Neural progenitor cell (in vitro differentiated cells): ENCODE results near the gene LRRC72. TPM values are rescaled to one million over a fixed set of nuclear protein-coding genes. Genes with fewer than 3 reads are reported as not detected.
"Not testable (repeated sequence)": the region's sequence is repeated elsewhere in the genome, so short reads cannot be mapped to it uniquely, and the experiment has no call there.

ENCODE experiments used
- DNase-seq: peaks from one replicate; pipeline ENCODE4 v3.0.0-alpha.2; 2016; ENCODE audit warnings: low spot score
- H2AFZ ChIP-seq: fragments of 200-600 bp; sonication (generic); replicated peaks from 2 replicates; pipeline ENCODE4 v1.6.1; 2016; ENCODE audit warnings: antibody characterized with exemption
- H3F3A ChIP-seq: fragments of 200-600 bp; sonication (generic); 2 replicates; pipeline ENCODE4 v1.6.1; 2016; ENCODE audit warnings: antibody characterized with exemption, low read depth
- H3K27ac ChIP-seq: fragments of 200-600 bp; sonication (generic); 2 replicates; pipeline ENCODE4 v1.5.1; 2016; ENCODE audit warnings: mild to moderate bottlenecking
- H3K27me3 ChIP-seq: fragments of 200-600 bp; sonication (generic); 2 replicates; pipeline ENCODE4 v1.6.1; 2016; ENCODE audit warnings: mild to moderate bottlenecking, moderate library complexity
- H3K36me3 ChIP-seq: fragments of 200-600 bp; sonication (generic); 2 replicates; pipeline ENCODE4 v1.5.1; 2016
- H3K4me1 ChIP-seq: fragments of 200-600 bp; sonication (generic); 2 replicates; pipeline ENCODE4 v1.6.1; 2016; ENCODE audit warnings: mixed run types
- H3K4me2 ChIP-seq: fragments of 200-600 bp; sonication (generic); 2 replicates; pipeline ENCODE4 v1.6.1; 2016
- H3K4me3 ChIP-seq: fragments of 200-600 bp; sonication (generic); 2 replicates; pipeline ENCODE4 v1.5.1; 2016
- H3K79me2 ChIP-seq: fragments of 200-600 bp; sonication (generic); 2 replicates; pipeline ENCODE4 v1.6.1; 2016; ENCODE audit warnings: low read depth
- H3K9ac ChIP-seq: fragments of 200-600 bp; sonication (generic); 2 replicates; pipeline ENCODE4 v1.6.1; 2016
- H3K9me3 ChIP-seq: fragments of 200-600 bp; sonication (generic); 2 replicates; pipeline ENCODE4 v1.5.1; 2016; ENCODE audit warnings: low read depth
- H4K20me1 ChIP-seq: fragments of 200-600 bp; sonication (generic); 2 replicates; pipeline ENCODE4 v1.6.1; 2016; ENCODE audit warnings: low read depth
- H3K27ac Mint-ChIP-seq: 3 replicates; pipeline ENCODE4 v1.8.0; 2021; ENCODE audit warnings: mixed read lengths
- H3K27me3 Mint-ChIP-seq: 2 replicates; pipeline ENCODE4 v1.8.0; 2022; ENCODE audit warnings: low read depth, mild to moderate bottlenecking, inconsistent platforms, moderate library complexity, mixed read lengths; ENCODE audit not compliant: insufficient read depth
- H3K36me3 Mint-ChIP-seq: 3 replicates; pipeline ENCODE4 v1.8.0; 2021; ENCODE audit warnings: mixed read lengths
- H3K4me1 Mint-ChIP-seq: 3 replicates; pipeline ENCODE4 v1.8.0; 2021; ENCODE audit warnings: mixed read lengths
- H3K4me3 Mint-ChIP-seq: 3 replicates; pipeline ENCODE4 v1.8.0; 2021; ENCODE audit warnings: mild to moderate bottlenecking, moderate library complexity, mixed read lengths
- H3K9me3 Mint-ChIP-seq: 3 replicates; pipeline ENCODE4 v1.8.0; 2020; ENCODE audit warnings: mixed read lengths
- EZH2 ChIP-seq: fragments of 200-600 bp; sonication (generic); IDR thresholded peaks from 2 replicates; pipeline ENCODE4 v1.6.1; 2017; ENCODE audit warnings: antibody characterized with exemption, mild to moderate bottlenecking, moderate library complexity
- EZH2phosphoT487 ChIP-seq: fragments of 200-600 bp; sonication (generic); IDR thresholded peaks from 2 replicates; pipeline ENCODE4 v1.6.1; 2017; ENCODE audit warnings: antibody characterized with exemption
- total RNA-seq: library from RNA; depleted of rRNA; stranded (reverse); fragments of >200 nt; gene quantifications from 2 replicates; pipeline ENCODE4 v1.2.3, GENCODE V29; 2015; ENCODE audit warnings: low replicate concordance
- TF ChIP-seq, protein P1 (sequence below): fragments of 200-600 bp; sonication (generic); IDR thresholded peaks from 2 replicates; pipeline ENCODE4 v1.5.1; 2017; ENCODE audit warnings: antibody characterized with exemption, mild to moderate bottlenecking

Gene LRRC72
- total RNA-seq, 1 donor from 2014 or later, result not detected

DNA sequence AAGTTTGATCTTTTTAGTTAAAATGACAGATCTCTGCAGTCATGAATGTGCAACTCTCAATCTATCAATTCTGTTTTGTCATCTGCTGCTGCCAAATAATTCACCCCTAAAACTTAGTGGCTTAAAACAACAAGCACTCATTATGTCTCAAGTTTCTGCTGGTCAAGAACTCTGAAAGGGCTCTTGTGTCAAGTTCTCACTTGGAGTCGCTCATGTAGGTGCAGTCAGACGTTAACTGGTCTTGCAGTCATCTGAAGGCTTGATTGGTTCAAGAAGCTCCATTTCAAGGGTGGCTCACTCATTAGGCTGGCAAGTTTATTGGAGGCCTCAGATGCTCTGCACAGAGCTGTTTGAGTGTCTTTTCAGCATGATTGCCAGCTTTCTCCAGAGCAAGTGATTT is 28.5 kb upstream of the LRRC72 start:
- Mint-ChIP-seq H3K4me3 (no peak overlapping the region), H3K9me3 (peaks cover 3% of the 10 kb centered on the region), H3K36me3 (no peaks in the 10 kb centered on the region), H3K27ac (no peak overlapping the region), H3K27me3 (no peaks in the 10 kb centered on the region), H3K4me1 (peaks cover 14% of the 10 kb centered on the region)
- no peaks in the 10 kb centered on the region for H3K27me3 ChIP-seq
- DNase-seq, result no peak
- no peaks in the 10 kb centered on the region for H3K79me2 ChIP-seq
- no peaks in the 10 kb centered on the region for H3F3A ChIP-seq
- no peak overlapping the region for H3K9ac ChIP-seq
- H3K4me1 ChIP-seq, result no peaks in the 10 kb centered on the region
- no peaks in the 10 kb centered on the region for H3K9me3 ChIP-seq
- no peak overlapping the region for H3K4me3 ChIP-seq
- no peak overlapping the region for H2AFZ ChIP-seq
- no peak overlapping the region for H3K4me2 ChIP-seq
- H4K20me1 ChIP-seq, result no peaks in the 10 kb centered on the region
- TF ChIP-seq EZH2phosphoT487 (no peak), EZH2 (no peak)
- TF ChIP-seq, protein P1, sequence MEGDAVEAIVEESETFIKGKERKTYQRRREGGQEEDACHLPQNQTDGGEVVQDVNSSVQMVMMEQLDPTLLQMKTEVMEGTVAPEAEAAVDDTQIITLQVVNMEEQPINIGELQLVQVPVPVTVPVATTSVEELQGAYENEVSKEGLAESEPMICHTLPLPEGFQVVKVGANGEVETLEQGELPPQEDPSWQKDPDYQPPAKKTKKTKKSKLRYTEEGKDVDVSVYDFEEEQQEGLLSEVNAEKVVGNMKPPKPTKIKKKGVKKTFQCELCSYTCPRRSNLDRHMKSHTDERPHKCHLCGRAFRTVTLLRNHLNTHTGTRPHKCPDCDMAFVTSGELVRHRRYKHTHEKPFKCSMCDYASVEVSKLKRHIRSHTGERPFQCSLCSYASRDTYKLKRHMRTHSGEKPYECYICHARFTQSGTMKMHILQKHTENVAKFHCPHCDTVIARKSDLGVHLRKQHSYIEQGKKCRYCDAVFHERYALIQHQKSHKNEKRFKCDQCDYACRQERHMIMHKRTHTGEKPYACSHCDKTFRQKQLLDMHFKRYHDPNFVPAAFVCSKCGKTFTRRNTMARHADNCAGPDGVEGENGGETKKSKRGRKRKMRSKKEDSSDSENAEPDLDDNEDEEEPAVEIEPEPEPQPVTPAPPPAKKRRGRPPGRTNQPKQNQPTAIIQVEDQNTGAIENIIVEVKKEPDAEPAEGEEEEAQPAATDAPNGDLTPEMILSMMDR, result no peak
- no peaks in the 10 kb centered on the region for H3K36me3 ChIP-seq
- H3K27ac ChIP-seq, result no peak overlapping the region

- Histone ChIP-seq H3K9ac (no peak overlapping the region), H3K4me1 (no peaks in the 10 kb centered on the region), H3F3A (no peaks in the 10 kb centered on the region), H3K36me3 (no peaks in the 10 kb centered on the region), H3K27ac (no peak overlapping the region), H3K9me3 (no peaks in the 10 kb centered on the region), H3K79me2 (no peaks in the 10 kb centered on the region), H4K20me1 (no peaks in the 10 kb centered on the region), H2AFZ (no peak overlapping the region), H3K4me3 (no peak overlapping the region), H3K27me3 (no peaks in the 10 kb centered on the region), H3K4me2 (no peak overlapping the region)
- Mint-ChIP-seq H3K36me3 (no peaks in the 10 kb centered on the region), H3K4me3 (no peak overlapping the region), H3K9me3 (peaks cover 3% of the 10 kb centered on the region), H3K27me3 (peaks cover 2% of the 10 kb centered on the region), H3K4me1 (no peaks in the 10 kb centered on the region), H3K27ac (no peak overlapping the region)
- TF ChIP-seq EZH2 (no peak), EZH2phosphoT487 (no peak)
- TF ChIP-seq, protein P1, result no peak
- DNase-seq, result no peak
Observed at GRCh38 chr7:16502303-16502702, 24.3 kb upstream of the LRRC72 start.

DNA sequence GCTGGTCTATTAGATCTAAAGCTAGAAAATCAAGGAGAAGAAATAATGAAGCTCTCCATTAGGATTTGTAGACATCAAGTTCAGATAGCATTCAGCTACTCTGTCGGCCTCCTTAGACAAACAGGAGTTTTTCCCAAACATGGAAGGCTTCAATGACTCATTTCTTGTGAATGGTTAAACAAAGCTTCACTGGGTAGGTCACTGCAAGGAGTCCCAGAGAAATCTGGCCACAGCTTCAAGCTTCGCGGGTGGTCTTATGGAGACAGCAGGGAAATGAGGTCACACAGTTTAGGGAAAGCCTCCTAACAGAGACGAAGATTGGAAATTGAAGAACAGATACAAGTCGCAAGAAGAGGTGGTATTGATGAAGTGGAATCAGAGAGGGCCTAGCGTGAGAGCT is 22.6 kb upstream of the LRRC72 start:
- no peak for DNase-seq
- Histone ChIP-seq H3K9ac (no peak overlapping the region), H3K27me3 (no peaks in the 10 kb centered on the region), H3K36me3 (no peaks in the 10 kb centered on the region), H3K4me1 (no peaks in the 10 kb centered on the region), H4K20me1 (no peaks in the 10 kb centered on the region), H3K9me3 (no peaks in the 10 kb centered on the region), H2AFZ (no peak overlapping the region), H3F3A (no peaks in the 10 kb centered on the region), H3K4me3 (no peak overlapping the region), H3K27ac (no peak overlapping the region), H3K4me2 (no peak overlapping the region), H3K79me2 (no peaks in the 10 kb centered on the region)
- Mint-ChIP-seq H3K9me3 (peaks cover 3% of the 10 kb centered on the region), H3K36me3 (no peaks in the 10 kb centered on the region), H3K4me3 (no peak overlapping the region), H3K4me1 (no peaks in the 10 kb centered on the region), H3K27me3 (peaks cover 4% of the 10 kb centered on the region), H3K27ac (no peak overlapping the region)
- TF ChIP-seq EZH2 (no peak), EZH2phosphoT487 (no peak)
- TF ChIP-seq, protein P1, result no peak

DNA sequence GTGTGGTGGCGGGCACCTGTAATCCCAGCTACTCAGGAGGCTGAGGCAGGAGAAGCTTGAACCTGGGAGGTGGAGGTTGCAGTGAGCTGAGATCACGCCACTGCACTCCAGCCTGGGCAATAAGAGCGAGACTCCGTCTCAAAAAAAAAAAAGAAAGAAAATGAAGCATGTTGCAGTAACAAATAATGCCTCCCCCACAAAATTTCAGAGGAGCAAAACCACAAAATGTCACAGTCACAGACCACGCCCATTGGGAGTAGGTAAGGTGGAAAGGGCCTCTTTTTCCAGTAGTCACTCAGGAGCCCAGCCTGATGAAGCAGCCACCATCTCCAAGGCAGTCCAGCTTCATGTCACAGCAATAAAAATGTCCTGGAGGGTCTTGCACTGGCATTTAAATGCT is 20.2 kb upstream of the LRRC72 start:
- H3K4me3 Mint-ChIP-seq, H3K4me2 ChIP-seq, H3K36me3 ChIP-seq, H3F3A ChIP-seq, H3K9me3 ChIP-seq, H3K27me3 Mint-ChIP-seq, H3K27me3 ChIP-seq, H3K9me3 Mint-ChIP-seq, H3K27ac Mint-ChIP-seq, H3K79me2 ChIP-seq, DNase-seq, H3K4me1 ChIP-seq, H4K20me1 ChIP-seq, H3K4me1 Mint-ChIP-seq, H2AFZ ChIP-seq, H3K4me3 ChIP-seq, H3K27ac ChIP-seq, H3K9ac ChIP-seq, H3K36me3 Mint-ChIP-seq: not testable (repeated sequence)
